DOHH2 (cell line): Measurements from ENCODE around the gene CLK3.

Experiments used
- EZH2phosphoT487 ChIP-seq: fragments of 200-600 bp; sonication (generic); IDR thresholded peaks from 2 replicates; pipeline ENCODE4 v1.6.1; 2017; ENCODE audit warnings: borderline replicate concordance, mild to moderate bottlenecking, antibody characterized with exemption, low read length, moderate library complexity, mixed read lengths
- TF ChIP-seq, protein P1 (sequence below): fragments of 200-600 bp; sonication (generic); IDR thresholded peaks from one replicate; pipeline ENCODE4 v1.5.1; 2014; ENCODE audit warnings: antibody characterized with exemption, mild to moderate bottlenecking, low read depth, low read length; ENCODE audit not compliant: poor library complexity, severe bottlenecking

GRCh38 chr15:74614744-74615507, 710 bp upstream of the CLK3 start:
- TF ChIP-seq, protein P1, sequence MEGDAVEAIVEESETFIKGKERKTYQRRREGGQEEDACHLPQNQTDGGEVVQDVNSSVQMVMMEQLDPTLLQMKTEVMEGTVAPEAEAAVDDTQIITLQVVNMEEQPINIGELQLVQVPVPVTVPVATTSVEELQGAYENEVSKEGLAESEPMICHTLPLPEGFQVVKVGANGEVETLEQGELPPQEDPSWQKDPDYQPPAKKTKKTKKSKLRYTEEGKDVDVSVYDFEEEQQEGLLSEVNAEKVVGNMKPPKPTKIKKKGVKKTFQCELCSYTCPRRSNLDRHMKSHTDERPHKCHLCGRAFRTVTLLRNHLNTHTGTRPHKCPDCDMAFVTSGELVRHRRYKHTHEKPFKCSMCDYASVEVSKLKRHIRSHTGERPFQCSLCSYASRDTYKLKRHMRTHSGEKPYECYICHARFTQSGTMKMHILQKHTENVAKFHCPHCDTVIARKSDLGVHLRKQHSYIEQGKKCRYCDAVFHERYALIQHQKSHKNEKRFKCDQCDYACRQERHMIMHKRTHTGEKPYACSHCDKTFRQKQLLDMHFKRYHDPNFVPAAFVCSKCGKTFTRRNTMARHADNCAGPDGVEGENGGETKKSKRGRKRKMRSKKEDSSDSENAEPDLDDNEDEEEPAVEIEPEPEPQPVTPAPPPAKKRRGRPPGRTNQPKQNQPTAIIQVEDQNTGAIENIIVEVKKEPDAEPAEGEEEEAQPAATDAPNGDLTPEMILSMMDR: no peak
- no peak for TF ChIP-seq EZH2phosphoT487
